Mesothelial cell of epicardium (in vitro differentiated cells): ENCODE results near the gene CFAP46. TPM values are rescaled to one million over a fixed set of nuclear protein-coding genes. Genes with fewer than 3 reads are reported as not detected.

ENCODE experiments used
- DNase-seq, 2 experiments: peaks; one replicate each; pipeline ENCODE4 v3.0.0; 2021; ENCODE audit warnings: low spot score in 2 of 2; ENCODE audit not compliant: unreplicated experiment in 2 of 2
- H3K27ac Mint-ChIP-seq: 2 replicates; pipeline ENCODE4 v1.8.0; 2021; ENCODE audit warnings: mixed read lengths
- H3K27me3 Mint-ChIP-seq: 2 replicates; pipeline ENCODE4 v1.8.0; 2021; ENCODE audit warnings: low read depth, mixed read lengths
- H3K36me3 Mint-ChIP-seq: 2 replicates; pipeline ENCODE4 v1.8.0; 2021; ENCODE audit warnings: mixed read lengths
- H3K4me1 Mint-ChIP-seq: 2 replicates; pipeline ENCODE4 v1.8.0; 2021; ENCODE audit warnings: mixed read lengths
- H3K4me3 Mint-ChIP-seq: 2 replicates; pipeline ENCODE4 v1.8.0; 2021; ENCODE audit warnings: mild to moderate bottlenecking, moderate library complexity, mixed read lengths
- H3K9me3 Mint-ChIP-seq: 2 replicates; pipeline ENCODE4 v1.8.0; 2021; ENCODE audit warnings: mixed read lengths
- CTCF ChIP-seq: fragments of 200-600 bp; sonication (generic); IDR thresholded peaks from one replicate; pipeline ENCODE4 v1.5.0; 2021; ENCODE audit warnings: antibody characterized with exemption; ENCODE audit not compliant: unreplicated experiment
- total RNA-seq: library from RNA; stranded (reverse); gene quantifications from 3 replicates; pipeline ENCODE4 v1.2.1, GENCODE V29; 2021

CFAP46 gene
- total RNA-seq, 1 donor from 2014 or later: 3.1 TPM

DNA sequence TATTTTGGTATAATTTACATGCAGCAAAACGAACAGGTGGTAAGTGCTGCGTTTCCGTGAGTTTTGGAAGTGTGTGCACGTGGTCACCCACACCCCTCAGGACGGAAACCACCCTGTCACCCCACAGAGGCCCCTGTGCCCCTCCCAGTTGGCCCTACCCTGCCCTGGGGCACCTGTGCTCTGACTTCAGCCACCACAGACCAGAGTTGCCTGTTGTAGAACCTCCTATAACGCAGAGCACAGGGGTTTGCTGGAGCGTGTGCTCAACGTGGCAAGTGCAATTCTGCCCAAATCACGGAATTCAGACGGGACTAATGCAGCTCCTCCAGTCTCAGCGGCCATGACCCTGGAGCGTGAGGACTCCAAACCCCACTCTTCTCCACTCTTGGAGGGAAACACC is 9.6 kb upstream of the CFAP46 start:
- Mint-ChIP-seq H3K4me1 (peaks cover 26% of the 10 kb centered on the region), H3K36me3 (no peaks in the 10 kb centered on the region), H3K27me3 (peaks cover 51% of the 10 kb centered on the region), H3K27ac (no peak overlapping the region), H3K4me3 (no peak overlapping the region), H3K9me3 (no peaks in the 10 kb centered on the region)
- no peak for TF ChIP-seq CTCF
- no peak for DNase-seq

- peaks cover 44% of the 10 kb centered on the region for H3K27me3 Mint-ChIP-seq
- no peaks in the 10 kb centered on the region for H3K9me3 Mint-ChIP-seq
- no peak for DNase-seq
- H3K27ac Mint-ChIP-seq: no peak overlapping the region
- no peak for TF ChIP-seq CTCF
- no peaks in the 10 kb centered on the region for H3K36me3 Mint-ChIP-seq
- H3K4me1 Mint-ChIP-seq: peaks cover 23% of the 10 kb centered on the region
- no peak overlapping the region for H3K4me3 Mint-ChIP-seq
Observed at GRCh38 chr10:132948351-132948750, 6.0 kb upstream of the CFAP46 start.

DNA sequence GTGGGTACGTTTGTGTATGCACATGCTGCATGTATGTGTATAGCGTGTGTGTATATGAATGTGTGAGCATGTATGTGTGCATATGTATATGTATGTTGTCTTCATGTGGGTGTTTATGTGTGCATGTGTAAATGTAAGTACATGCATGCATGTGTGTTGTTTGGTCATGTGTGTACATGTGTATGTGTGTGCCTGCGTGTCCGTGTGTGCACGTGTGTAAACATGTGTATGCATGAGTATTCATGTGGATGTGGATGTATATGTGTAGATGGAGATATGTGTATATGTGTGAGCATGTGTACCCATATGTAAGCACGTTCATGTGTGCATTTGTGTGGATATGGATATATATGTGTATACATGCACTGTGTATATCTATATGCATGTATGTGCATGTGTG is 5.5 kb upstream of the CFAP46 start:
- no peak for DNase-seq
- H3K9me3 Mint-ChIP-seq: no peaks in the 10 kb centered on the region
- H3K4me3 Mint-ChIP-seq: no peak overlapping the region
- H3K27ac Mint-ChIP-seq: no peak overlapping the region
- peaks cover 19% of the 10 kb centered on the region for H3K4me1 Mint-ChIP-seq
- TF ChIP-seq CTCF: no peak
- no peaks in the 10 kb centered on the region for H3K36me3 Mint-ChIP-seq
- peaks cover 38% of the 10 kb centered on the region for H3K27me3 Mint-ChIP-seq

GRCh38 chr10:132946806-132947546 is 4.6 kb upstream of the CFAP46 start:
- Mint-ChIP-seq H3K4me1 (peaks cover 21% of the 10 kb centered on the region), H3K27ac (no peak overlapping the region), H3K36me3 (no peaks in the 10 kb centered on the region), H3K9me3 (no peaks in the 10 kb centered on the region), H3K4me3 (no peak overlapping the region), H3K27me3 (peaks cover 35% of the 10 kb centered on the region)
- no peak for DNase-seq
- TF ChIP-seq CTCF: no peak

GRCh38 chr10:132946311-132946710 is 3.9 kb upstream of the CFAP46 start:
- no peaks in the 10 kb centered on the region for H3K9me3 Mint-ChIP-seq
- DNase-seq: no peak
- H3K4me1 Mint-ChIP-seq: peaks cover 23% of the 10 kb centered on the region
- no peak for TF ChIP-seq CTCF
- H3K36me3 Mint-ChIP-seq: no peaks in the 10 kb centered on the region
- no peak overlapping the region for H3K27ac Mint-ChIP-seq
- H3K4me3 Mint-ChIP-seq: no peak overlapping the region
- peaks cover 29% of the 10 kb centered on the region for H3K27me3 Mint-ChIP-seq
